ENCODE measurements around the gene GRB7. TPM values are rescaled to one million over a fixed set of nuclear protein-coding genes. Genes with fewer than 3 reads are reported as not detected.

Gene GRB7
- polyA plus RNA-seq, 2 of the 4 experiments (the other 2 are of a cell fraction), result 5.9 to 10.1 TPM

- ChIA-PET POLR2A (interaction anchor here (0.9 to 1.0 kb wide), 2 partner anchors 15 to 27 kb away, joined by 4 read pairs; partner anchors contain the start of genes MIEN1 and PGAP3), CTCF (interaction anchor here (0.6 to 50.7 kb wide), 9 partner anchors 11 to 66 kb away, joined by 3 to 1391 read pairs (median 4); partner anchors contain the start of genes MIEN1, PGAP3, PNMT and PPP1R1B)
- H3K9me3 ChIP-seq, result no peaks in the 10 kb centered on the region
- peak overlapping the region; percentile 81 for H3K4me2 ChIP-seq
- FAIRE-seq, result no peak
- peaks cover 66% of the 10 kb centered on the region for H3K4me1 ChIP-seq
- peak; percentile 91 for TF ChIP-seq GATA3 (IDR thresholded peaks at IDR 0.05; ENCODE audit: borderline replicate concordance)
- no peak for TF ChIP-seq ESRRA (IDR thresholded peaks at IDR 0.05; ENCODE audit: borderline replicate concordance, low read length)
- TF ChIP-seq MAX (IDR thresholded peaks at IDR 0.05), result peak; percentile 29; the same call in 1 of the 2 replicates
- no peak for TF ChIP-seq ATOH8 (CRISPR knock-in tag; IDR thresholded peaks at IDR 0.05; ENCODE audit: low read depth)
- no peak for TF ChIP-seq RCOR1 (IDR thresholded peaks at IDR 0.05; ENCODE audit: low read depth, low read length)
- peak; percentile 65; the same call in 1 of the 2 replicates for TF ChIP-seq HES2 (IDR thresholded peaks at IDR 0.05)
- TF ChIP-seq HEYL (CRISPR knock-in tag; IDR thresholded peaks at IDR 0.05), result no peak
- TF ChIP-seq MAZ (IDR thresholded peaks at IDR 0.05; ENCODE audit: borderline replicate concordance, low read depth, low read length), result no peak
- no peak for TF ChIP-seq MAFK (IDR thresholded peaks at IDR 0.05; ENCODE audit: partially characterized antibody)
- TF ChIP-seq RAD21 (conservative IDR thresholded peaks at IDR 0.05 in 1 of 2, IDR thresholded peaks at IDR 0.05 in 1 of 2), result 0 out of 5 replicates have a peak, but pooled peaks of 1 of the 2 experiments have one; percentile 5
- no peak for TF ChIP-seq POLR2A (IDR thresholded peaks at IDR 0.05; ENCODE audit: low read length)
- TF ChIP-seq CEBPB (IDR thresholded peaks at IDR 0.05), result peak; percentile 79 to 95
- 0 out of 3 replicates have a peak, but pooled peaks have one; percentile 7 for TF ChIP-seq SMC3 (IDR thresholded peaks at IDR 0.05)
- no peak for TF ChIP-seq KDM1A (IDR thresholded peaks at IDR 0.05; ENCODE audit: low read depth)
- peak; percentile 47 for TF ChIP-seq JUNB (IDR thresholded peaks at IDR 0.05)
- no peak for TF ChIP-seq FOXS1 (CRISPR knock-in tag; IDR thresholded peaks at IDR 0.05)
- TF ChIP-seq RARB (CRISPR knock-in tag; IDR thresholded peaks at IDR 0.05), result 0 out of 2 replicates have a peak, but pooled peaks have one; percentile 46
- no peak for TF ChIP-seq FOSL2 (IDR thresholded peaks at IDR 0.05)
- TF ChIP-seq FOSL2 (CRISPR knock-in tag; IDR thresholded peaks at IDR 0.05), result peak; percentile 88
- TF ChIP-seq JUN (IDR thresholded peaks at IDR 0.05), result peak; percentile 67 to 93
- TF ChIP-seq FOSB (CRISPR knock-in tag; IDR thresholded peaks at IDR 0.05), result no peak
- TF ChIP-seq EP300 (IDR thresholded peaks at IDR 0.05), result peak; percentile 29 to 61; a peak in 2 of 5 replicates
- TF ChIP-seq HOXB13 (CRISPR knock-in tag; IDR thresholded peaks at IDR 0.05; ENCODE audit: low read depth), result peak; percentile 25; the same call in 1 of the 2 replicates
- TF ChIP-seq BCL3 (IDR thresholded peaks at IDR 0.05), result peak; percentile 81; the same call in 2 of the 3 replicates
- H3K27ac ChIP-seq, result peak overlapping the region; percentile 61 to 67
- DNase-seq (ENCODE audit: low read depth in 1 of 2, low spot score in 1 of 2), result peak; percentile 59 to 94
- H3K4me3 ChIP-seq, result 0 out of 3 replicates have a peak overlapping the region, but pooled peaks have one; percentile 4
- WGBS (ENCODE audit: missing lambda C conversion rate), result 13% methylated on average over 10 of the region's 12 CpGs
- peak; percentile 52 to 70 for ATAC-seq
These were observed 34.5 kb upstream of the GRB7 start for GRCh38 chr17:39702901-39703893.

GRCh38 chr17:39703913-39704312 lies 33.8 kb upstream of the GRB7 start:
- ChIA-PET POLR2A (interaction anchor here (1.0 kb wide), 1 partner anchor 26 kb away, joined by 4 read pairs; the partner anchor contains the start of gene MIEN1), CTCF (interaction anchor here (0.6 to 50.7 kb wide), 7 partner anchors 11 to 66 kb away, joined by 3 to 1391 read pairs (median 4); partner anchors contain the start of genes MIEN1, PGAP3, PNMT and PPP1R1B)
- peak overlapping the region; percentile 39 to 49 for H3K27ac ChIP-seq
- H3K4me3 ChIP-seq, result no peak overlapping the region
- TF ChIP-seq MYC (IDR thresholded peaks at IDR 0.05; ENCODE audit: borderline replicate concordance, low read length), result no peak
- no peak for TF ChIP-seq ATOH8 (CRISPR knock-in tag; IDR thresholded peaks at IDR 0.05; ENCODE audit: low read depth)
- no peak for TF ChIP-seq PHF8 (IDR thresholded peaks at IDR 0.05; ENCODE audit: borderline replicate concordance, low read depth)
- no peak for TF ChIP-seq BHLHE40 (IDR thresholded peaks at IDR 0.05; ENCODE audit: low read depth, low read length)
- no peak for TF ChIP-seq EP300 (IDR thresholded peaks at IDR 0.05)
- TF ChIP-seq EHF (CRISPR knock-in tag; IDR thresholded peaks at IDR 0.05), result no peak
- TF ChIP-seq JUN (IDR thresholded peaks at IDR 0.05), result no peak
- TF ChIP-seq CBX8 (IDR thresholded peaks at IDR 0.05), result no peak
- TF ChIP-seq RAD21 (conservative IDR thresholded peaks at IDR 0.05 in 1 of 2, IDR thresholded peaks at IDR 0.05 in 1 of 2), result no peak
- TF ChIP-seq ZNF302 (CRISPR knock-in tag; IDR thresholded peaks at IDR 0.05), result no peak
- TF ChIP-seq HOXB13 (CRISPR knock-in tag; IDR thresholded peaks at IDR 0.05; ENCODE audit: low read depth), result no peak
- TF ChIP-seq CHD4 (IDR thresholded peaks at IDR 0.05; ENCODE audit: borderline replicate concordance), result no peak
- TF ChIP-seq ZSCAN20 (CRISPR knock-in tag; IDR thresholded peaks at IDR 0.05), result no peak
- TF ChIP-seq USF2 (IDR thresholded peaks at IDR 0.05), result no peak
- WGBS (ENCODE audit: missing lambda C conversion rate), result 95% methylated on average over 5 of the region's 5 CpGs
- H3K4me2 ChIP-seq, result peak overlapping the region; percentile 81
- H3K4me1 ChIP-seq, result peaks cover 65% of the 10 kb centered on the region
- H3K9me3 ChIP-seq, result no peaks in the 10 kb centered on the region
- no peak for DNase-seq (ENCODE audit: low read depth in 1 of 2, low spot score in 1 of 2)
- ATAC-seq, result no peak
- FAIRE-seq, result no peak

All from A549 (cell line).